ENCODE measurements around the gene RRP12.

DNA sequence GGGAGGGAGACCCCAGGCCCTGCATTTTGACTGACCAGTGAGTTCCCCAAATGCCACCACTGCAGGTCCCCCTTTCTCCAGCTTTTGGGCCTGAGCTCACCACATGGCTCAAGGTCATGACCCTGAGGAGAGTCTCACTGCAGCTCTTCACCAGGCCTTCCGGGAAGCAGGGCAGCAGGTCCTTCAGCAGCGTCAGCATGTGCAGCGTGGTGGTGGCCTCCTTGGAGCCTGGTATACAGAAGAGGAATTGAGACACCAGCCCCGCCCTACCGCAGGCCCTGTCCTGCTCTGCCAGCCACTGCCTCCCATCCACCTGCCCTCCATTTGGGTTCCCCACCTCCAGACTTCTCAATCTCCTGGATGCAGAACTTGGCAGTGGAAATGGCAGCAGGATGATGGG, 13.0 kb downstream of the RRP12 start:
- TF ChIP-seq, protein P1, sequence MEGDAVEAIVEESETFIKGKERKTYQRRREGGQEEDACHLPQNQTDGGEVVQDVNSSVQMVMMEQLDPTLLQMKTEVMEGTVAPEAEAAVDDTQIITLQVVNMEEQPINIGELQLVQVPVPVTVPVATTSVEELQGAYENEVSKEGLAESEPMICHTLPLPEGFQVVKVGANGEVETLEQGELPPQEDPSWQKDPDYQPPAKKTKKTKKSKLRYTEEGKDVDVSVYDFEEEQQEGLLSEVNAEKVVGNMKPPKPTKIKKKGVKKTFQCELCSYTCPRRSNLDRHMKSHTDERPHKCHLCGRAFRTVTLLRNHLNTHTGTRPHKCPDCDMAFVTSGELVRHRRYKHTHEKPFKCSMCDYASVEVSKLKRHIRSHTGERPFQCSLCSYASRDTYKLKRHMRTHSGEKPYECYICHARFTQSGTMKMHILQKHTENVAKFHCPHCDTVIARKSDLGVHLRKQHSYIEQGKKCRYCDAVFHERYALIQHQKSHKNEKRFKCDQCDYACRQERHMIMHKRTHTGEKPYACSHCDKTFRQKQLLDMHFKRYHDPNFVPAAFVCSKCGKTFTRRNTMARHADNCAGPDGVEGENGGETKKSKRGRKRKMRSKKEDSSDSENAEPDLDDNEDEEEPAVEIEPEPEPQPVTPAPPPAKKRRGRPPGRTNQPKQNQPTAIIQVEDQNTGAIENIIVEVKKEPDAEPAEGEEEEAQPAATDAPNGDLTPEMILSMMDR (conservative IDR thresholded peaks at IDR 0.05; ENCODE audit: low read depth, low read length) = no peak
- no peak for TF ChIP-seq POLR2A (IDR thresholded peaks at IDR 0.05; ENCODE audit: low read depth, low read length)
- TF ChIP-seq RCOR1 (IDR thresholded peaks at IDR 0.05; ENCODE audit: insufficient replicate concordance, low read length) = no peak
- no peak for TF ChIP-seq RAD21 (IDR thresholded peaks at IDR 0.05; ENCODE audit: low read length)
- TF ChIP-seq MAZ (IDR thresholded peaks at IDR 0.05; ENCODE audit: borderline replicate concordance, low read depth, low read length) = no peak
- no peak for TF ChIP-seq RFX5 (IDR thresholded peaks at IDR 0.05; ENCODE audit: low read depth, low read length)

All from IMR-90 (cell line).